SU-DHL-6 (cell line): ENCODE data around the gene GMFB.

ENCODE experiments used
- CTCF ChIP-seq: fragments of 200-600 bp; sonication (generic); IDR thresholded peaks from one replicate; pipeline ENCODE4 v1.5.1; 2017; ENCODE audit warnings: antibody characterized with exemption, mild to moderate bottlenecking, low read length, moderate library complexity; ENCODE audit not compliant: insufficient read depth, poor library complexity, severe bottlenecking
- EZH2phosphoT487 ChIP-seq: fragments of 200-600 bp; sonication (generic), shearing (Covaris generic); conservative IDR thresholded peaks from 2 replicates; pipeline ENCODE4 v1.6.1; 2018; ENCODE audit warnings: mild to moderate bottlenecking, antibody characterized with exemption, low read length, moderate library complexity, mixed read lengths

- no peak for TF ChIP-seq EZH2phosphoT487
- TF ChIP-seq CTCF = no peak
Measured at GRCh38 chr14:54457609-54457996, 31.2 kb downstream of the GMFB start.
